AG04450 (cell line): ENCODE measurements around the gene INCENP. TPM values are rescaled to one million over a fixed set of nuclear protein-coding genes. Genes with fewer than 3 reads are reported as not detected.

Source experiments
- CTCF ChIA-PET: fragments of 300-600, 350-600 bp; formaldehyde crosslinking; extraction: SDS; loops from one replicate; lab custom pipeline; 2022; ENCODE audit warnings: antibody characterized with exemption, inconsistent platforms; lab: Charles Lee
- POLR2A ChIA-PET: fragments of 350-600 bp; formaldehyde crosslinking; extraction: SDS; loops from one replicate; lab custom pipeline; 2021; ENCODE audit warnings: antibody characterized with exemption, inconsistent platforms; lab: Yijun Ruan, JAX
- DNase-seq: peaks from one replicate; pipeline ENCODE4 v3.0.0-alpha.2; 2011; ENCODE audit warnings: low read depth, low spot score
- H3K27ac ChIP-seq: one replicate; pipeline ENCODE4 v1.5.1; 2012; ENCODE audit warnings: low read depth, low read length, control low read depth
- H3K27me3 ChIP-seq: one replicate; pipeline ENCODE4 v1.6.0; 2012; ENCODE audit warnings: low read length; ENCODE audit not compliant: control insufficient read depth, insufficient read depth
- H3K4me3 ChIP-seq: 2 replicates; pipeline ENCODE4 v1.5.1; 2011; ENCODE audit warnings: mild to moderate bottlenecking, low read depth, low read length, control low read depth
- H3K9me3 ChIP-seq: 2 replicates; pipeline ENCODE4 v1.5.1; 2012; ENCODE audit warnings: low read length; ENCODE audit not compliant: control insufficient read depth, insufficient read depth
- polyA plus RNA-seq: library from polyadenylated mRNA; depleted of rRNA; stranded (reverse); fragments of >200 nt; gene quantifications from 2 replicates; pipeline ENCODE4 v1.2.3, GENCODE V29; 2011
- TF ChIP-seq, protein P1 (sequence below): IDR thresholded peaks from 2 replicates; pipeline ENCODE4 v1.5.1; 2011; ENCODE audit warnings: low read depth, low read length, control low read depth, inconsistent platforms

The INCENP gene
- polyA plus RNA-seq, 1 experiment, result 6.4 TPM

DNA sequence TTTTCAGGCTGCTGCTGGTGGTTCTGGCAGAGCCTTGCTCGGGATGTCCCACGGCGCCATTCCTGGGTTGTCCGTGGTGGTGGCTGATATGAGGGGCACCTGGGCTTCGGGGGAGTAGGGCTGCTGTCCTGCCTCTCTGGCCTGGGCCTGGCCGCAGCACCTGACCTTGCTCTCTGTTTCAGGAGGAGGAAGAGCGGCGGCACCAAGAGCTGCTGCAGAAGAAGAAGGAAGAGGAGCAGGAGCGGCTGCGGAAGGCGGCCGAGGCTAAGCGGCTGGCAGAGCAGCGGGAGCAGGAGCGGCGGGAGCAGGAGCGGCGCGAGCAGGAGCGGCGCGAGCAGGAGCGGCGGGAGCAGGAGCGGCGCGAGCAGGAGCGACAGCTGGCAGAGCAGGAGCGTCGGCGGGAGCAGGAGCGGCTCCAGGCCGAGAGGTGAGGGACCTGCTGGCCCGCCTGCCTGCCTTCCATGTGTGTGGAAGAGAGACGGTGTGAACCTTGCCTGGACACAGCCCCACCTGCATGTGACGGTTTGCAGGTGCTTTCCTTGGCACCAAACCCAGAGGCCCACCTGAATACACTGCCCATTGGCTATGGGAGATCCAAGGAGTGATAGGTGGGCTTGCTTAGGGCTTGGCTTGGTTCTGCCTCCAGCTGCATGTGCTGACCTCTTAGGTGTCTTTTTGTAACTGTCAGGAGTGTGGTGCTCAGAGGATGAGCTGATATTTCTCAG lies 22.8 kb downstream of the INCENP start:
- no peak overlapping the region for H3K27ac ChIP-seq
- H3K27me3 ChIP-seq, result no peaks in the 10 kb centered on the region
- DNase-seq, result no peak
- H3K4me3 ChIP-seq, result no peak overlapping the region
- ChIA-PET CTCF (no interaction called here), POLR2A (no interaction called here)
- TF ChIP-seq, protein P1, sequence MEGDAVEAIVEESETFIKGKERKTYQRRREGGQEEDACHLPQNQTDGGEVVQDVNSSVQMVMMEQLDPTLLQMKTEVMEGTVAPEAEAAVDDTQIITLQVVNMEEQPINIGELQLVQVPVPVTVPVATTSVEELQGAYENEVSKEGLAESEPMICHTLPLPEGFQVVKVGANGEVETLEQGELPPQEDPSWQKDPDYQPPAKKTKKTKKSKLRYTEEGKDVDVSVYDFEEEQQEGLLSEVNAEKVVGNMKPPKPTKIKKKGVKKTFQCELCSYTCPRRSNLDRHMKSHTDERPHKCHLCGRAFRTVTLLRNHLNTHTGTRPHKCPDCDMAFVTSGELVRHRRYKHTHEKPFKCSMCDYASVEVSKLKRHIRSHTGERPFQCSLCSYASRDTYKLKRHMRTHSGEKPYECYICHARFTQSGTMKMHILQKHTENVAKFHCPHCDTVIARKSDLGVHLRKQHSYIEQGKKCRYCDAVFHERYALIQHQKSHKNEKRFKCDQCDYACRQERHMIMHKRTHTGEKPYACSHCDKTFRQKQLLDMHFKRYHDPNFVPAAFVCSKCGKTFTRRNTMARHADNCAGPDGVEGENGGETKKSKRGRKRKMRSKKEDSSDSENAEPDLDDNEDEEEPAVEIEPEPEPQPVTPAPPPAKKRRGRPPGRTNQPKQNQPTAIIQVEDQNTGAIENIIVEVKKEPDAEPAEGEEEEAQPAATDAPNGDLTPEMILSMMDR, result no peak
- no peaks in the 10 kb centered on the region for H3K9me3 ChIP-seq

DNA sequence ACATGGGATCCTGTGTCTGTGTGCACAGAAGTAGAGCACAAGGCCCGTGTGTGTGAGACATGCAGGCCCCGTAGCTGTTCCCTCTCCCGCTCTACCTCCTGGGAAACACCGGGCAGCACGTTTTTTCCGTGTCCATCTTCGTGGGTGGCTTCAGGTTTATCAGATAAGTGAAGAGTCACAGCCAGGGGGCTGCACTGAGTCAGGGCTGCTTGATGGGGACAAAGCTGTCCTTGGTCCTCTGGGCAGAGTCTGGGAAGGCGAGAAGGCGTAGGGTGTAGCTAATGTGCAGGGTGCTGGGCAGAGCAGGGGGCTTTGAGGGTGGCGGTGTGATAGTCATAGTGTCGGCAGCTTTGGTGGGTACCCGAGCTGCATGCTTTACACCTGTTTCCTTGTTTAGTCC lies 23.7 kb downstream of the INCENP start:
- Histone ChIP-seq H3K9me3 (no peaks in the 10 kb centered on the region), H3K4me3 (no peak overlapping the region), H3K27me3 (no peaks in the 10 kb centered on the region), H3K27ac (no peak overlapping the region)
- CTCF ChIA-PET, result no interaction called here
- DNase-seq, result no peak
- POLR2A ChIA-PET, result no interaction called here
- TF ChIP-seq, protein P1, result no peak

DNA sequence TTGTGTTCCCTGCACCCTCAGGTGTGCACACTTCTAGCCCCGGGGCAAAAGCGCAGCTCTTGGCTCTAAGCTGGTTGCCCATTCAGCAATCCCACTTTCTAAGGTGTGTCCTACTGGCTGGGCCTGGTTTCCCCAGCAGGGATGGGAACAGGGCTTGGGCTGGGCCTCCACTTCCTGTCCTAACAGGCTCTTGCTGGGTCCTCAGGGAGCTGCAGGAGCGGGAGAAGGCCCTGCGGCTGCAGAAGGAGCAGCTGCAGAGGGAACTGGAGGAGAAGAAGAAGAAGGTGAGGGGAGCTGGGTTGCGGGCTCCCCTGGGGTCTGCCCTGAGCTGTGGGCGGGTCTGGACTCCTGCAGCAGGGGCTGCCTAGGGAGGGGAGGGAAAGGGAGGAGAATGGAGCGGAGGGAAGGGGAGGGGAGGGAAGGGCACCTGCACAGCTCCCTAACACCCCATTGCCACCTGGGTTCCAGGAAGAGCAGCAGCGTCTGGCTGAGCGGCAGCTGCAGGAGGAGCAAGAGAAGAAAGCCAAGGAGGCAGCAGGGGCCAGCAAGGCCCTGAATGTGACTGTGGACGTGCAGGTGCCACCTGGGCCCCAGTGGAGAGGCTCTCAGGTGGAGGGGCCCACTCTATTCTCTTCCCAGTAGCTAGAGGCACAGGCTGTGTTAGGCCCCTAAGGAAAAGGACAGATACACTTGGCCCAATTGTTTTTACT lies 24.6 kb downstream of the INCENP start:
- no peaks in the 10 kb centered on the region for H3K9me3 ChIP-seq
- H3K27ac ChIP-seq, result no peak overlapping the region
- TF ChIP-seq, protein P1, result no peak
- H3K27me3 ChIP-seq, result no peaks in the 10 kb centered on the region
- POLR2A ChIA-PET, result no interaction called here
- no peak overlapping the region for H3K4me3 ChIP-seq
- no peak for DNase-seq
- CTCF ChIA-PET, result no interaction called here

DNA sequence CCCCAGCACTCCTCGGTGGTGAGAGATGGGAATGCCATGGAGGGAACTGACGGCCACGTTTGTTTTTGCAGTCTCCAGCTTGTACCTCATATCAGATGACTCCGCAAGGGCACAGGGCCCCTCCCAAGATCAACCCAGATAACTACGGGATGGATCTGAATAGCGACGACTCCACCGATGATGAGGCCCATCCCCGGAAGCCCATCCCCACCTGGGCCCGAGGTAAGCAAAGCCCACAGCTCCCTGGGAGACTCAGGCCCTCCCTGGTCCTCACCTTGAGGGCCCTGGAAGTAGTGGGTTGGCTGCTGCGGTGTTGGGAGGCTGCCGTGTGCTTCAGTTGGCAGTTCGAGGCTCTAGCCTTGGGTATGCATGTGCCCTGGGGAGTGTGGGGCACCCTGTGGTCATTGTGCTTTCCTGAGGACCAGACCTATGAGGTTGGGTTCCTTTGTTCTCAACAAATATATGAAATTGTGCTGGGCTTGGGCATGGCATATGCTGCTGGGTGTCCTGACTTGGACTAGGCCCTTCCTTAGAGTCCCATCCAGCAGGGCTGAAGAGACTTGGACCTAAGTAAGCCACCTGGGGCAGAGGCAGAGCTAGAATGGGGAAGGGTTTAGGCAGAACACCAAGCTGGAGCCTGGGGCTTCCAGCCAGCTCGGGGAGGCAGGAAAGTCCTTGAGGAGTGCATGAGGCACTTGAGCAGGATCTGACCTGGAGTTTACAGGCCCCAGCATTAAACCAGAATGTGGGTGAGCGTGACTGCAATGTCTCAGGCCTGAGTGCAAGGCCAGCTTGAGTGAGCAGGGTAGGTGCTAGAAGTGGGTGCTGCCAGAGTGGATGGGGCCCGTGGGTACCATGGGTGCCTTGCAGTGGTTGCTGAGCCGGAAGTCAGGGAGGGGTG lies 26.4 kb downstream of the INCENP start:
- CTCF ChIA-PET, result no interaction called here
- TF ChIP-seq, protein P1, result no peak
- POLR2A ChIA-PET, result no interaction called here
- Histone ChIP-seq H3K9me3 (no peaks in the 10 kb centered on the region), H3K27me3 (no peaks in the 10 kb centered on the region), H3K27ac (no peak overlapping the region), H3K4me3 (no peak overlapping the region)
- no peak for DNase-seq
